RWPE1 (cell line): Measurements from ENCODE around the gene NMUR1.

Source experiments
- CTCF ChIA-PET: fragments of 350-600 bp; sonication (Branson Sonifier 250); formaldehyde crosslinking; extraction: SDS; loops from one replicate; lab custom pipeline; 2021; lab: Yijun Ruan, JAX
- POLR2A ChIA-PET: fragments of 400-600 bp; formaldehyde crosslinking; extraction: SDS; loops from one replicate; lab custom pipeline; 2020; ENCODE audit warnings: antibody characterized with exemption; ENCODE audit not compliant: low non-redundant PET; lab: Yijun Ruan, JAX
- DNase-seq: peaks from one replicate; pipeline ENCODE4 v3.0.0; 2012; ENCODE audit warnings: low spot score
- H3K27ac ChIP-seq: fragments of 450-650 bp; 2 replicates; pipeline ENCODE4 v1.5.1; 2017
- CTCF ChIP-seq: fragments of 450-650 bp; conservative IDR thresholded peaks from 2 replicates; pipeline ENCODE4 v1.5.1; 2017; ENCODE audit warnings: low read depth, mild to moderate bottlenecking

Gene NMUR1

GRCh38 chr2:231533086-231533776, 3.0 kb upstream of the NMUR1 start:
- CTCF ChIA-PET = interaction anchor here (0.5 to 1.6 kb wide), 3 partner anchors 58 to 79 kb away, joined by 3 to 5 read pairs (median 4); no protein-coding TSS in a partner anchor
- H3K27ac ChIP-seq = no peak overlapping the region
- TF ChIP-seq CTCF = no peak
- no peak for DNase-seq
- POLR2A ChIA-PET = no interaction called here

GRCh38 chr2:231532756-231533035, 2.5 kb upstream of the NMUR1 start:
- no peak for DNase-seq
- no peak overlapping the region for H3K27ac ChIP-seq
- POLR2A ChIA-PET = no interaction called here
- CTCF ChIA-PET = interaction anchor here (0.5 to 1.6 kb wide), 3 partner anchors 58 to 80 kb away, joined by 3 to 5 read pairs (median 4); no protein-coding TSS in a partner anchor
- no peak for TF ChIP-seq CTCF

GRCh38 chr2:231531883-231532755, 1.9 kb upstream of the NMUR1 start:
- CTCF ChIA-PET = interaction anchor here (0.5 to 1.6 kb wide), 2 partner anchors 59 to 69 kb away, joined by 4 to 5 read pairs; no protein-coding TSS in a partner anchor
- POLR2A ChIA-PET = no interaction called here
- H3K27ac ChIP-seq = no peak overlapping the region
- DNase-seq = no peak
- TF ChIP-seq CTCF = no peak

GRCh38 chr2:231531466-231531865, 1.2 kb upstream of the NMUR1 start:
- no peak for TF ChIP-seq CTCF
- H3K27ac ChIP-seq = no peak overlapping the region
- DNase-seq = no peak
- CTCF ChIA-PET = interaction anchor here (1.1 kb wide), 1 partner anchor 18 kb away, joined by 8 read pairs; no protein-coding TSS in a partner anchor
- POLR2A ChIA-PET = no interaction called here

- no peak for TF ChIP-seq CTCF
- CTCF ChIA-PET = interaction anchor here (0.6 to 0.7 kb wide), 2 partner anchors 35 to 70 kb away, joined by 3 read pairs; no protein-coding TSS in a partner anchor
- POLR2A ChIA-PET = no interaction called here
Observed at GRCh38 chr2:231528636-231529030, 1.6 kb downstream of the NMUR1 start.

GRCh38 chr2:231527955-231528635, 2.1 kb downstream of the NMUR1 start:
- TF ChIP-seq CTCF = no peak
- no peak for DNase-seq
- ChIA-PET POLR2A (no interaction called here), CTCF (no interaction called here)
- H3K27ac ChIP-seq = no peak overlapping the region

More at GRCh38 chr2:231528636-231529030, 1.6 kb downstream of the NMUR1 start:
- H3K27ac ChIP-seq = no peak overlapping the region
- no peak for DNase-seq
